Breast epithelium (tissue), 3 donors: ENCODE measurements around the gene FGFR3.

Experiments used
- CTCF ChIP-seq, 3 donors: fragments of 450-650 bp; IDR thresholded peaks; one replicate each; pipeline ENCODE4 v1.5.1; 2016 to 2017; ENCODE audit warnings: antibody characterized with exemption in 3 of 3, mild to moderate bottlenecking in 3 of 3, moderate library complexity in 3 of 3
- POLR2A ChIP-seq: fragments of 450-650 bp; IDR thresholded peaks from one replicate; pipeline ENCODE4 v1.6.1; 2016; ENCODE audit warnings: antibody characterized with exemption, mild to moderate bottlenecking, moderate library complexity
- POLR2AphosphoS5 ChIP-seq, 3 donors: sonication (generic); formaldehyde crosslinking; IDR thresholded peaks; one replicate each; pipeline ENCODE4 v1.6.1; 2017; ENCODE audit warnings: antibody characterized with exemption in 3 of 3

GRCh38 chr4:1759818-1760223 is 33.3 kb upstream of the FGFR3 start:
- TF ChIP-seq CTCF (IDR thresholded peaks at IDR 0.05) (no peak), POLR2AphosphoS5 (IDR thresholded peaks at IDR 0.05) (no peak), POLR2A (no peak)
